ENCODE data around the gene FADS6. TPM values are rescaled to one million over a fixed set of nuclear protein-coding genes. Genes with fewer than 3 reads are reported as not detected.

FADS6 gene
- total and polyA plus RNA-seq, 2 donors (not counting 3 experiments of a cell fraction or from before 2014, with no cell fraction given): not detected

DNA sequence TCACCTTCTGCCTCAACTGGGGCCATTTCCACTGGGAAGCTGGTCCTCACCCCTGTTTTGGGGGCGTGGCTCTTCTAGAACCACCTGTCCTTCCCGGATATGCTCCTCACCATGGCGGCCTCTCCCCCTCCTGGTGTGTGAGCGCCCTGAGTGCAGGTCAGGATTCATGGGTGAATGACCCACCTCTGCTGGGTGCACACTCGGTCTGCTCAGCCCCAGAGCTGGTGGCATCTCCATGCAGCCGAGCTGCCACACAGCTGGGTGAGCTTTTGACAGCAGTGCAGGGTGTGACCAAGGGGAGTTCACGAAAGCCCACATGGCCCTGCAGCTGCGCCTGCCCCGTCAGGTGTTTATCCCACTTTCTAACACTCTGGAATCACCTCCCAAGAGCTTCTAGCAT, 61.0 kb downstream of the FADS6 start:
- TF ChIP-seq JUN (IDR thresholded peaks at IDR 0.05; ENCODE audit: borderline replicate concordance, insufficient read depth, insufficient read length, low read depth) (no peak), EZH2 (IDR thresholded peaks at IDR 0.05; ENCODE audit: borderline replicate concordance, low read depth, low read length, severe bottlenecking) (no peak), POLR2AphosphoS5 (IDR thresholded peaks at IDR 0.05; ENCODE audit: insufficient read depth, low read depth, low read length) (no peak), FOS (IDR thresholded peaks at IDR 0.05; ENCODE audit: borderline replicate concordance, insufficient read depth, low read length) (no peak), POLR2A (IDR thresholded peaks at IDR 0.05; ENCODE audit: low read depth, low read length) (no peak), MYC (IDR thresholded peaks at IDR 0.05; ENCODE audit: low read depth, low read length) (no peak), GATA2 (IDR thresholded peaks at IDR 0.05; ENCODE audit: insufficient read depth, insufficient read length, low read depth, low read length) (no peak)
- TF ChIP-seq, protein P1, sequence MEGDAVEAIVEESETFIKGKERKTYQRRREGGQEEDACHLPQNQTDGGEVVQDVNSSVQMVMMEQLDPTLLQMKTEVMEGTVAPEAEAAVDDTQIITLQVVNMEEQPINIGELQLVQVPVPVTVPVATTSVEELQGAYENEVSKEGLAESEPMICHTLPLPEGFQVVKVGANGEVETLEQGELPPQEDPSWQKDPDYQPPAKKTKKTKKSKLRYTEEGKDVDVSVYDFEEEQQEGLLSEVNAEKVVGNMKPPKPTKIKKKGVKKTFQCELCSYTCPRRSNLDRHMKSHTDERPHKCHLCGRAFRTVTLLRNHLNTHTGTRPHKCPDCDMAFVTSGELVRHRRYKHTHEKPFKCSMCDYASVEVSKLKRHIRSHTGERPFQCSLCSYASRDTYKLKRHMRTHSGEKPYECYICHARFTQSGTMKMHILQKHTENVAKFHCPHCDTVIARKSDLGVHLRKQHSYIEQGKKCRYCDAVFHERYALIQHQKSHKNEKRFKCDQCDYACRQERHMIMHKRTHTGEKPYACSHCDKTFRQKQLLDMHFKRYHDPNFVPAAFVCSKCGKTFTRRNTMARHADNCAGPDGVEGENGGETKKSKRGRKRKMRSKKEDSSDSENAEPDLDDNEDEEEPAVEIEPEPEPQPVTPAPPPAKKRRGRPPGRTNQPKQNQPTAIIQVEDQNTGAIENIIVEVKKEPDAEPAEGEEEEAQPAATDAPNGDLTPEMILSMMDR (IDR thresholded peaks at IDR 0.05; ENCODE audit: extremely low read depth in 1 of 2, insufficient read depth in 1 of 2, low read depth in 1 of 2, low read length in 2 of 2): no peak
- TF ChIP-seq, protein P2, sequence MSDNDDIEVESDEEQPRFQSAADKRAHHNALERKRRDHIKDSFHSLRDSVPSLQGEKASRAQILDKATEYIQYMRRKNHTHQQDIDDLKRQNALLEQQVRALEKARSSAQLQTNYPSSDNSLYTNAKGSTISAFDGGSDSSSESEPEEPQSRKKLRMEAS (IDR thresholded peaks at IDR 0.05; ENCODE audit: insufficient read depth, insufficient read length): no peak
- H4K20me1 ChIP-seq (replicated peaks; ENCODE audit: control insufficient read depth, extremely low read depth, insufficient read depth, low read length): no peaks in the 10 kb centered on the region
- no peaks in the 10 kb centered on the region for H3K9me1 ChIP-seq (replicated peaks; ENCODE audit: control insufficient read depth, extremely low read depth, insufficient read depth, low read length)
- no TSS peak for BruUV-seq (replicated peaks)
- no peak overlapping the region for H3K4me2 ChIP-seq (ENCODE audit: insufficient read depth, low read length)
- H2AFZ ChIP-seq (ENCODE audit: low read depth, low read length): no peak overlapping the region
- dilution Hi-C loops (cut with MboI; ENCODE audit: extremely low pct_ligation_motif_present, low sequenced_read_pairs): no loop called here
- H3K27ac ChIP-seq (ENCODE audit: insufficient read depth, low read depth, low read length): no peak overlapping the region
- no peaks in the 10 kb centered on the region for H3K36me3 ChIP-seq (ENCODE audit: control insufficient read depth in 2 of 2, extremely low read depth in 1 of 2, insufficient read depth in 2 of 2, low read length in 2 of 2)
- ChIA-PET CTCF (interaction anchor here (2.5 kb wide), 1 partner anchor 11 kb away, joined by 15 read pairs; no protein-coding TSS in a partner anchor), POLR2A (no interaction called here)
- H3K9me3 ChIP-seq (replicated peaks; ENCODE audit: control insufficient read depth, insufficient read depth, low read length): no peaks in the 10 kb centered on the region
- intact Hi-C loops (cut with micrococcal nuclease): no loop called here
- no peaks in the 10 kb centered on the region for H3K4me1 ChIP-seq (ENCODE audit: control insufficient read depth, extremely low read depth, insufficient read depth, low read length)
- H3K79me2 ChIP-seq (ENCODE audit: control insufficient read depth, insufficient read depth, low read length): no peaks in the 10 kb centered on the region
- no peak overlapping the region for H3K4me3 ChIP-seq (replicated peaks in 1 of 3; ENCODE audit: insufficient read depth in 1 of 3, low read depth in 1 of 3, low read length in 3 of 3)
- DNase-seq (ENCODE audit: low read depth, low spot score): no peak
- no peaks in the 10 kb centered on the region for H3K27me3 ChIP-seq (ENCODE audit: control insufficient read depth in 2 of 2, insufficient read depth in 2 of 2, low read length in 2 of 2)
- no peak overlapping the region for H3K9ac ChIP-seq (replicated peaks; ENCODE audit: extremely low read depth, insufficient read depth, low read length)
- FAIRE-seq: no peak

Data from endothelial cell of umbilical vein (primary cell).